Measurements from ENCODE around the gene PXMP2. TPM values are rescaled to one million over a fixed set of nuclear protein-coding genes. Genes with fewer than 3 reads are reported as not detected.
A peak's percentile ranks its signal among the peaks of the same experiment; 100 is the strongest.

PXMP2 gene
- total RNA-seq, 1 donor from 2014 or later = 9.0 TPM

DNA sequence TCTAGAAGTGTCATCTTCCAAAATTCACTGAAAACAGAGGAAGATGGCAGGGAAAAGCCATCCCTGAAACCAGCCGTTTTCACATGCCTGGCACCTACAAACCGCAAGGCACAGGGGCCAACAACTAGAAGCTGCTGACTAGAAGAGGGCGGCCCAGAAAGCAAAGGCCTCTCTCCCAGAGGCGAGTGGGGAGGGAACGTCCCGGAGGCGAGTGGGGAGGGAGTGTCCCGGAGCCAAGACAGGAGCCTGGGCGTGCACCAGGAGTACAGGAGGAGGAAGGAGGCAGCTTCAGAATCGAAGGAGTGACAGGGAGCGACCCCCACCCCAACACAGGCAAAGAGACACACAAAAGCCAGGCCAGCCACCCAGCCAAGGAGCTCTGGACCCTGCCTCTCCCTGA, 53.3 kb downstream of the PXMP2 start:
- peaks cover 92% of the 10 kb centered on the region for H4K20me1 ChIP-seq (ENCODE audit: insufficient read depth, low read length)
- TF ChIP-seq EZH2 (IDR thresholded peaks at IDR 0.05; ENCODE audit: insufficient read depth, low read length) = no peak
- TF ChIP-seq CTCF (IDR thresholded peaks at IDR 0.05; ENCODE audit: insufficient read depth, low read depth, low read length) = no peak

GRCh38 chr12:132741620-132742019, 54.2 kb downstream of the PXMP2 start:
- Mint-ChIP-seq H3K4me3 (ENCODE audit: unreplicated experiment) (no peak overlapping the region), H3K27me3 (ENCODE audit: low read depth, unreplicated experiment) (no peaks in the 10 kb centered on the region), H3K36me3 (ENCODE audit: low read depth, unreplicated experiment) (peaks cover 27% of the 10 kb centered on the region), H3K27ac (ENCODE audit: unreplicated experiment) (peak overlapping the region; percentile 20), H3K4me1 (ENCODE audit: low read depth, unreplicated experiment) (peaks cover 2% of the 10 kb centered on the region), H3K9me3 (ENCODE audit: unreplicated experiment) (no peaks in the 10 kb centered on the region)
- Histone ChIP-seq H2AFZ (ENCODE audit: low read depth, low read length) (no peak overlapping the region), H3K4me3 (ENCODE audit: insufficient read depth, low read depth, low read length) (no peak overlapping the region), H3K9me3 (ENCODE audit: insufficient read depth, low read depth, low read length) (no peaks in the 10 kb centered on the region), H3K79me2 (ENCODE audit: insufficient read depth, low read length) (peaks cover 90% of the 10 kb centered on the region), H3K27ac (ENCODE audit: low read depth, low read length) (no peak overlapping the region), H4K20me1 (ENCODE audit: insufficient read depth, low read length) (peaks cover 92% of the 10 kb centered on the region), H3K9ac (ENCODE audit: low read length) (no peak overlapping the region), H3K36me3 (ENCODE audit: insufficient read depth, low read length) (peaks cover 69% of the 10 kb centered on the region), H3K27me3 (ENCODE audit: insufficient read depth, low read length) (no peaks in the 10 kb centered on the region), H3K4me2 (ENCODE audit: low read length) (no peak overlapping the region), H3K4me1 (ENCODE audit: insufficient read depth, low read length) (no peaks in the 10 kb centered on the region)
- no peak for DNase-seq (ENCODE audit: low read depth)
- peak; percentile 5 for FAIRE-seq
- TF ChIP-seq EZH2 (IDR thresholded peaks at IDR 0.05; ENCODE audit: insufficient read depth, low read length) (no peak), CTCF (IDR thresholded peaks at IDR 0.05; ENCODE audit: insufficient read depth, low read depth, low read length) (no peak)

More for the DNA sequence above, 53.3 kb downstream of the PXMP2 start:
- peaks cover 63% of the 10 kb centered on the region for H3K36me3 ChIP-seq (ENCODE audit: insufficient read depth, low read length)
- H3K9me3 Mint-ChIP-seq (ENCODE audit: unreplicated experiment) = no peaks in the 10 kb centered on the region
- DNase-seq (ENCODE audit: low read depth) = no peak
- peaks cover 2% of the 10 kb centered on the region for H3K4me1 Mint-ChIP-seq (ENCODE audit: low read depth, unreplicated experiment)
- no peaks in the 10 kb centered on the region for H3K4me1 ChIP-seq (ENCODE audit: insufficient read depth, low read length)
- H3K27me3 Mint-ChIP-seq (ENCODE audit: low read depth, unreplicated experiment) = no peaks in the 10 kb centered on the region
- H3K4me3 Mint-ChIP-seq (ENCODE audit: unreplicated experiment) = no peak overlapping the region
- peaks cover 88% of the 10 kb centered on the region for H3K79me2 ChIP-seq (ENCODE audit: insufficient read depth, low read length)
- no peak overlapping the region for H3K4me2 ChIP-seq (ENCODE audit: low read length)
- H3K27ac ChIP-seq (ENCODE audit: low read depth, low read length) = no peak overlapping the region
- H3K9ac ChIP-seq (ENCODE audit: low read length) = no peak overlapping the region
- H3K27ac Mint-ChIP-seq (ENCODE audit: unreplicated experiment) = no peak overlapping the region
- peaks cover 23% of the 10 kb centered on the region for H3K36me3 Mint-ChIP-seq (ENCODE audit: low read depth, unreplicated experiment)
- no peak for FAIRE-seq
- H3K27me3 ChIP-seq (ENCODE audit: insufficient read depth, low read length) = no peaks in the 10 kb centered on the region
- H3K4me3 ChIP-seq (ENCODE audit: insufficient read depth, low read depth, low read length) = no peak overlapping the region
- no peaks in the 10 kb centered on the region for H3K9me3 ChIP-seq (ENCODE audit: insufficient read depth, low read depth, low read length)
- H2AFZ ChIP-seq (ENCODE audit: low read depth, low read length) = no peak overlapping the region

- H3K9me3 Mint-ChIP-seq (ENCODE audit: unreplicated experiment) = no peaks in the 10 kb centered on the region
- no peak for DNase-seq (ENCODE audit: low read depth)
- H3K4me1 Mint-ChIP-seq (ENCODE audit: low read depth, unreplicated experiment) = peaks cover 2% of the 10 kb centered on the region
- Histone ChIP-seq H3K4me2 (ENCODE audit: low read length) (no peak overlapping the region), H3K4me1 (ENCODE audit: insufficient read depth, low read length) (no peaks in the 10 kb centered on the region), H3K36me3 (ENCODE audit: insufficient read depth, low read length) (peaks cover 74% of the 10 kb centered on the region), H4K20me1 (ENCODE audit: insufficient read depth, low read length) (peaks cover 95% of the 10 kb centered on the region), H3K79me2 (ENCODE audit: insufficient read depth, low read length) (peaks cover 95% of the 10 kb centered on the region), H3K4me3 (ENCODE audit: insufficient read depth, low read depth, low read length) (no peak overlapping the region), H2AFZ (ENCODE audit: low read depth, low read length) (no peak overlapping the region), H3K27ac (ENCODE audit: low read depth, low read length) (no peak overlapping the region), H3K9me3 (ENCODE audit: insufficient read depth, low read depth, low read length) (no peaks in the 10 kb centered on the region), H3K27me3 (ENCODE audit: insufficient read depth, low read length) (no peaks in the 10 kb centered on the region), H3K9ac (ENCODE audit: low read length) (no peak overlapping the region)
- H3K27me3 Mint-ChIP-seq (ENCODE audit: low read depth, unreplicated experiment) = no peaks in the 10 kb centered on the region
- FAIRE-seq = no peak
- H3K4me3 Mint-ChIP-seq (ENCODE audit: unreplicated experiment) = no peak overlapping the region
- no peak overlapping the region for H3K27ac Mint-ChIP-seq (ENCODE audit: unreplicated experiment)
- no peak for TF ChIP-seq EZH2 (IDR thresholded peaks at IDR 0.05; ENCODE audit: insufficient read depth, low read length)
- no peak for TF ChIP-seq CTCF (IDR thresholded peaks at IDR 0.05; ENCODE audit: insufficient read depth, low read depth, low read length)
- H3K36me3 Mint-ChIP-seq (ENCODE audit: low read depth, unreplicated experiment) = peaks cover 22% of the 10 kb centered on the region
Observed at GRCh38 chr12:132743831-132744230, 56.4 kb downstream of the PXMP2 start.

Measured in astrocyte (in vitro differentiated cells and primary cell).